Fibroblast of villous mesenchyme (primary cell): ENCODE measurements around the gene SERTAD4. TPM values are rescaled to one million over a fixed set of nuclear protein-coding genes. Genes with fewer than 3 reads are reported as not detected.
A peak's percentile ranks its signal among the peaks of the same experiment; 100 is the strongest.
"Not testable (repeated sequence)": the region's sequence is repeated elsewhere in the genome, so short reads cannot be mapped to it uniquely, and the experiment has no call there.

Experiments used
- DNase-seq: peaks from one replicate; pipeline ENCODE4 v3.0.0-alpha.2; 2010; ENCODE audit warnings: low read depth
- H3K4me3 ChIP-seq: 2 replicates; pipeline ENCODE4 v1.5.1; 2011; ENCODE audit warnings: low read depth, mild to moderate bottlenecking, low read length
- CTCF ChIP-seq: IDR thresholded peaks from 2 replicates; pipeline ENCODE4 v1.5.1; 2012; ENCODE audit warnings: low read depth, mild to moderate bottlenecking, low read length; ENCODE audit not compliant: insufficient read depth
- total RNA-seq: library from RNA; depleted of rRNA; stranded (reverse); fragments of >200 nt; gene quantifications from 2 replicates; pipeline ENCODE4 v1.2.3, GENCODE V29; 2012

Gene SERTAD4
- 10.6 and 31.1 TPM in 2 replicates for total RNA-seq

- TF ChIP-seq CTCF, result no peak
- H3K4me3 ChIP-seq, result peak within 1 kb of the TSS; percentile 66
- DNase-seq, result peak; percentile 31
Measured at GRCh38 chr1:210232511-210233215, at the start of gene SERTAD4. Gene SERTAD4, plus strand, starts transcription at chr1:210232796. Its CDS starts 5,165 bp downstream, at chr1:210237961.

- TF ChIP-seq CTCF, result no peak
- DNase-seq, result no peak
- H3K4me3 ChIP-seq, result no peak overlapping the region
Measured at GRCh38 chr1:210185063-210185462, 47.5 kb upstream of the SERTAD4 start.

- peak; percentile 8 for DNase-seq
Measured at GRCh38 chr1:210187849-210188606, 44.6 kb upstream of the SERTAD4 start.

GRCh38 chr1:210189426-210189825 lies 43.2 kb upstream of the SERTAD4 start:
- no peak for TF ChIP-seq CTCF
- no peak overlapping the region for H3K4me3 ChIP-seq
- no peak for DNase-seq

More at GRCh38 chr1:210187849-210188606, 44.6 kb upstream of the SERTAD4 start:
- not testable (repeated sequence) for H3K4me3 ChIP-seq

- no peak for DNase-seq
- TF ChIP-seq CTCF, result no peak
- no peak overlapping the region for H3K4me3 ChIP-seq
Measured at GRCh38 chr1:210195635-210196160, 36.9 kb upstream of the SERTAD4 start.

GRCh38 chr1:210196266-210196665 lies 36.3 kb upstream of the SERTAD4 start:
- not testable (repeated sequence) for H3K4me3 ChIP-seq, DNase-seq

- H3K4me3 ChIP-seq, result no peak overlapping the region
- no peak for TF ChIP-seq CTCF
- DNase-seq, result no peak
Measured at GRCh38 chr1:210198840-210199239, 33.8 kb upstream of the SERTAD4 start.
